Cerebellar nuclear complex (tissue), 1 donor: ENCODE results near the gene ISYNA1.

ENCODE experiments used
- DNase-seq, 2 experiments: peaks; one replicate each; lab custom pipeline; 2025; lab: John Stamatoyannopoulos, UW

The ISYNA1 gene

DNA sequence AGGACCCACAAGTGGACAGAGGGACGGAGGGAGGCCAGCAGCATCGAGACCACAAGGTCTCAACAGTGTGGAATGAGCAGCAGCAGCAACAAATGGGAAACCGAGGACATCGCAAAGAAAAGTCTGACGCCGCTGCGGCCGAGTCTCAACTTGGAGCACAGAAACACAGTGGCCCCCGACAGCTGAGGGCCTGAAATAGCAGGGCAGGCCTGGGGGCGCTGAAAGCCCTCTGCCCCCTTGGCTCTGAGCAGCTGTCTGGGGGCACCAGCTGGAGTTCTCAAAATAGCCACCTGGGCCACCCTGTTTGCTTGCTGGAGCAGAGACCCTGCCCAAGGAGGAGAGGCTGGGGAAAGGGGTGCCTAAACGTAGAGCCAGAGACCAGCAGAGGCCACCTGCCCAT is 5.9 kb upstream of the ISYNA1 start:
- DNase-seq, result no peak

GRCh38 chr19:18443406-18443805 is 5.5 kb upstream of the ISYNA1 start:
- DNase-seq, result no peak

DNA sequence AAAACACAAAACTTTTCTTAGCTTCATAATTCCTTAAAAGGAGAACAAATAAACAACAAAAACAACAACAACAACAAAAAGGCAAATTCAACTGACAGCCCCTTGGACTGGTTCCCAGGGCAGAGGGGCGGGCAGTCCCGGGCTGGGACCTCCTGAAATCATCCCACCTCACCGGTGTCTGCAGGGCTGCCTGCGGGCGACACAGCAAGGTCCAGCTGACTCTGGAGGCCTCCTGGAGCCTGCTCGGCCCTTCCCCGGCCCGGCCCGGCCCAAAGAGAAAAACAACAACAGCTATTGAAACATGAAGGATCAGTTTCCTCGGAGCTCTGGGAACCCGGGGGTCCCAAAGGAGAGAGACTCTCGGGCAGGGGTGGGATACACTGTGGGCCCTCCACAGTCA is 5.0 kb upstream of the ISYNA1 start:
- DNase-seq, result no peak

GRCh38 chr19:18441804-18442788 is 4.2 kb upstream of the ISYNA1 start:
- no peak for DNase-seq

DNA sequence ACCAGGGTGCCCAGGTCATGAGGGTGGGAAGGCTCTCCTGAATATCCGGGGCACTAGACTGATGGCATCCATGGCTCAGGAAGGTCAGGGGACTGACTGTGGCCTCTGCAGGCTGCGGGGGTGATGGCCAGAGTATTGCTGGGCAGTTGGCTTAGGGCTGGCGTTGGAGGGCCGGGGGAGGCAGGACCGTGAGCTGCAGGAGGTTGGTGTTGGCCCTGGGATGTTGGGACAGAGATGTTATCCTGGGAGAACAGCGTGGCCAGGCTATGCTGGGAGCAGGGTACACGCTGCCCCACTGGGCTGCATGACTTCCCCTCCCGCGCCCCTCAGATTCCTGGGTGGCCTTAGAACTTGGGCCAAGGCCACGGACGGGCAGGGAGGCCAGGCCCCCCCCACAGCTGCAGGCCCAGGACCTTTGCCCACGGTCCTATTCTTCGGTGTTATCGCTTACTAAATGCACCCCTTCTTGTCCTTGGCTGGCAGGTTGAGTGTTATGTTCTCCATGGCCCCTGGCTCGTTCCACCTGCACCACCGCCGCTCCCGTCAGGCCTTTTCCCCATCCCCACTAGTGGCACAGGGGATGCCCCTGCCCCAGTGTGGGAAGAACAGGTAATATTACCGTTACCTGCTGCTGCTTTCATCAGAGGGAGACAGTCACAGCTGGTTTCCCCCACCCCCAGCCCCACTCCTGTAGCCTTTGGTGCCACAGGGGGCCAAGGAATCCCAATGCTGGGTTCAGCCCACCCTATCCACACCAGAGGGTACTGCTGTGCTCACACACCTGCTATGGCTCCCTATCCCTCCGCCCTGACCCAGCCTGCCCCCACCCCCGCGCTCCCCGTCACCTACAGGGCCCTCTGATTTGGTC is 3.2 kb upstream of the ISYNA1 start:
- no peak for DNase-seq

DNA sequence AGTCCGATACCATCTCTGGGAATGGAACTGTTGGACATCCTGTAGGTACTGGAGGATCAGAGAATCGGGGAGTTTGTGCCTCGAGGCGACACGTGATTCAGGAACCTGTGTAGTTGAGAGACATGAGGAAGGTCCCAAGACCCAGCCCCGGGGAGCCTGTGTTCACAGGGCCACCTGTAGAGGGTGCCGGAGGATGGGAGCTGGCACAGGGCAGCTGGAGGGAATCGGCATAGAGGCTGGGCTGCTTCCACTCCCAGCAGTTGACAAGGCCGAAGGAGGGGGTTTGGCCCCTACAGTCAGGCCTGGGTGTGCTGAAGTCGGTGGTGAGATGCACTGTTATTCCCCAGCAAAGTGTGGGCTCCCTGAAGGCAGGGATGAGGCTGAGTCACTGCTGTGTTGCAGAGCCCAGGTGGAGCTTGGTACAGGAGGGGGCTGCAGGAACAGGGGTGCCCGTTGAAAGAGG is 2.5 kb upstream of the ISYNA1 start:
- no peak for DNase-seq

GRCh38 chr19:18439910-18440237 is 1.9 kb upstream of the ISYNA1 start:
- no peak for DNase-seq

GRCh38 chr19:18439025-18439909 is 1.3 kb upstream of the ISYNA1 start:
- DNase-seq, result no peak

GRCh38 chr19:18438331-18439024 is 545 bp upstream of the ISYNA1 start:
- no peak for DNase-seq

DNA sequence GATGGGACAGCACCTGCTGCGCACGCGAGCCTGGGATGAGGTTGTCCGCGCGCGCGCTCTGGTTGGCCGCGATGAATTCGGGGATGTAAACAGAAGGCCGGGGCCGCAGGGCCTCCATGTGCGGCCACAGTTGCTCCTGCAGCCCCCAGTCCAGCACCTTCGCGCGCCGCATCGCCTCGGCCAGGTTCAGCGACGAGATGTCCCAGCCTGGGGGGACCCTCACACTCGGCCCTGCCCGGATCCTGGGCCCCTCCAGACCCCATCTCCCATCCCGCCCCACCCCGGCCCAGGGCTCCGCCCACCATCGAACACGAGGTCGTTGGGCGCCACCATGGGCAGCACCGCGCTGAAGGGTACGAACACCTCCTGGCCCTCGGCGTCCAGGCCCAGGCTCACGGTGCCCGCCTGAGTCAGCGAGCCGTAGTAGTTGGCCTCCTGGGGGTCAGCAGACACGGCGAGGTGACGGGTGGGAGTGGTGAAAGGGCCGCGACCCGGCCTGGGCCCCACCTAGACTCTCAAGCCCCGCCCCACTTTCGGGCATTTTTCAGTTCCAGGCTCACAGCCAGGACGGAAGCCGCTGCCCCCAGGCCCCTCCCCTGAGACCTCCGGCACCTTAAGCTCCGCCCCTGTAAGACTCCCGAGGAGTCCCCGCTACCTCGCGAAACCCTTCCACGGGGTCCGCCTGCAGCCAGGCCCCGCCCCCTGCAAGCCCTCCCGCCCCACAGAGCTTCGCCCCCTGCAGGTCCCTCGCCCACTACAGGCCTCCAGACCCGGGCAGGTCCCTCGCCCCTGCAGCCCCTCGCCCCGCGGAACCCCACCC is 1.1 kb downstream of the ISYNA1 start:
- no peak for DNase-seq

DNA sequence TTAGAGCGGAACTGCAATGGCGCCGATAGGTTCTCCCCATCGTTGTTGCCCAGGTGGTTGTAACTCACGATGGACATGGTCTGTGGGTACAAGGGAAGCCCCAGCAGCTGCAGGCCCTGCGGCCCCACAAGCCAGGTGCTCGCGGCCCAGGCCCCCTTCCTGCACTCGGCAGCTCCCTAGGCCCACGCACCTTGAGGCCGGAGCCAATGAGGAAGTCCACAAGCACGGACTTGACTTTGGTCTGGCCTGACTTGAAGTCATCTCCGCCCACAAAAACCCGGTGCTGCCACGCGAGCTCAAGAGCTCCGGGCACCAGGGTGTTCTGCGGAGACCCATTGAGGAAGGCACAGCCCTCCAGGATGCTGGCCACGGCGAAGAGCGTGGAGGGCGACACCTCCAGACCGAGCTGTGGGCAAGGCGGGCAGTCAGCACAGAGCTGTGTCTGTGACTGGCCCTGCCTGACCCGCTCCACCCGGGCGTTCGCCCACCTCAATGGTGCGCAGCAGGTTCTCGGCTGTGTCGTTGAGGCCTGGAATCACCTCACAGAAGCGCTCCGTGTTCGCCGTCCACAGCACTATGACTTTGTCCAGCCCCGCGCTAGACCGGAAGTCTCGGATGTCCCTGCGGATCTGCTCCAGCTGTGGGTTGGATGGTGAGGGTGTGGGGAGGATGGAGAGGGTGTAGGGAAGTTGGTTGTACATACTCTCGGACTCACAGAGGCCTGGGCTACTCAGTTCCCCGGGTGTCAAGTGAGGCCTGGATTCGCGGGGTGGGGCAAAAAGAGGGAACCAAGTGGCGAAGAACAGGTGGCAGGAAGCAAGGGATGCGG is 1.9 kb downstream of the ISYNA1 start:
- no peak for DNase-seq

- no peak for DNase-seq
These were observed 2.6 kb downstream of the ISYNA1 start for GRCh38 chr19:18435178-18435841.

DNA sequence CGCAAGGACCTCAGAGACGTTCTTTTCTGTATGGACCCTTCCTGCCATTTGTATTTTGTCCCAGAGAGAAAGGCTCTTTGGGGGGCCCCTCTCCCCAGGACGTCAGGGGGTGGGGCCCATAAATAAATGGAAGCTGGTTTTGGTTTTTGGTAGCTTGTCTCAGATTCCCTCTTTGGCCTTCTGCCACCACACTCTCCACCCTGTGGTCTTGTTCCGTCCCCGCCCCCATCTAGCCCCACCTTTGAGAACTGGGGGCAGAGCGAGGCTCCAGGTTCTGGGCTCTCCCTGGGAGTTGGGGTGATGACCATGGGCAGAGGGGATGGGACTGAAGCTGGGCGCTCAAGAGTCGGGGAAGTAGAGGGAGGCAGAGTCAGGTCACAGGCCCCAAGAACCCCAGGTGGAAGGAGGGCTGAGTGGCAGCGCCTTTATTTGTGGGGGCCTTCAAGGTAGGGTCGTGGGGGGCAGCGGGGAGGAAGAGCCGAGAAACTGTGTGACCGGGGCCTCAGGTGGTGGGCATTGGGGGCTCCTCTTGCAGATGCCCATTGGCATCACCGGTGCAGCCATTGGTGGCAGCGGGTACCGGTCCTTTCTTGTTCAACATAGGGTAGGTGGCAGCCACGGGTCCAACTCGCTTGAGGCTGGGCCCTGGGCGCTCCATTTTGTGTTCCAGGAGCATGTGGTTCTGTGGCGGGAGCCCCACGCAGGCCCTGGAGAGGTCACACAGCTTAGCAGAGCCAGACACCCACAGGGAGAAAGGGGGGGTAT is 3.3 kb downstream of the ISYNA1 start:
- DNase-seq, result no peak

GRCh38 chr19:18433735-18434398 is 4.1 kb downstream of the ISYNA1 start:
- no peak for DNase-seq

- no peak for DNase-seq
These were observed 4.8 kb downstream of the ISYNA1 start for GRCh38 chr19:18433015-18433691.

DNA sequence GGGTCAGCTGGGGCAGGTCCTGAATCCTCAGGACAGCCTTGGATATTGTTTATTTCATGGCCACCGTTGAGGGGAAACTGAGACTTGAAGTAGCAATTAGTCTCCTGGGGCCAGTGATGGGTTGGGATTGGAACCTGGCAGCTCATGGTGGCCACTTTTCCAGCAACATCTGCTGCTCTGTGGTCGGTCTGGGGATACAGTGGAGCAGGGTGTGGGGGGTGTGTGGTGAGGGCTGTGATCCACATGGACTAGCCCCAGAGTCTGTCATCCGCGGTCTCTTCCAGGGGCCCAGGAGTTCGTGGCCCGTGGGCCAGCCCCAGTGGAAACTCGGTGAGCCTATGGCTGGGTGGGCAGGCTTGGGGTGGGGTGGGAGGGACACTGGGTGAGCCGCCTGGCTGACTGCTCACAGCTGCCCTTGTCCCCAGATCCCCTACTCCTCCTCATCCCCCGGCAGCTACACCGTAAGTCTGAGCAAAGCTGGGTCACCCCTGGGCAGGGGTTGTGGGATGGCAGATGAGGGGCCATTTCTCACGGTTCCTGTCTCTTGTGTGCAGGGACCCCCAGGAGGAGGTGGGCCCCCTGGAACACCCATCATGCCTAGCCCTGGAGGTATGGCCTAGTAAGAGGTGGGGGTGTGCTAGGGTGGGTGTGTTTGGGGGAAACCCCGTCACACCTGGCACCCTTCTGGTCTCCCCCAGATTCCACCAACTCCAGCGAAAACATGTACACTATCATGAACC is 5.5 kb downstream of the ISYNA1 start:
- no peak for DNase-seq
